ENCODE results near the gene TMEM87B.

- no peak for TF ChIP-seq POLR2AphosphoS5 (IDR thresholded peaks at IDR 0.05)
- TF ChIP-seq CTCF (IDR thresholded peaks at IDR 0.05 in 8 of 11, conservative IDR thresholded peaks at IDR 0.05 in 3 of 11), result no peak
These were observed 107.3 kb downstream of the TMEM87B start for GRCh38 chr2:112162341-112162740.
